GM10847 (cell line): ENCODE measurements around the gene SEMA6B.

Experiments
- POLR2A ChIP-seq: IDR thresholded peaks from 2 replicates; pipeline ENCODE4 v1.6.1; 2011; ENCODE audit not compliant: insufficient read length; ENCODE audit errors: extremely low read depth

SEMA6B gene

GRCh38 chr19:4566402-4567051 is 7.0 kb upstream of the SEMA6B start:
- TF ChIP-seq POLR2A, result no peak

GRCh38 chr19:4557971-4558941 is 1.2 kb downstream of the SEMA6B start:
- no peak for TF ChIP-seq POLR2A

GRCh38 chr19:4557144-4557970 is 2.1 kb downstream of the SEMA6B start:
- no peak for TF ChIP-seq POLR2A

- no peak for TF ChIP-seq POLR2A
Measured at GRCh38 chr19:4556597-4557127, 2.8 kb downstream of the SEMA6B start.

- TF ChIP-seq POLR2A, result no peak
Measured at GRCh38 chr19:4555657-4556561, 3.6 kb downstream of the SEMA6B start.

- no peak for TF ChIP-seq POLR2A
Measured at GRCh38 chr19:4554717-4555116, 4.8 kb downstream of the SEMA6B start.

GRCh38 chr19:4553775-4554174 is 5.7 kb downstream of the SEMA6B start:
- no peak for TF ChIP-seq POLR2A

GRCh38 chr19:4553092-4553695 is 6.3 kb downstream of the SEMA6B start:
- no peak for TF ChIP-seq POLR2A

GRCh38 chr19:4552525-4552819 is 7.0 kb downstream of the SEMA6B start:
- TF ChIP-seq POLR2A, result no peak

- TF ChIP-seq POLR2A, result no peak
Measured at GRCh38 chr19:4550479-4551050, 8.9 kb downstream of the SEMA6B start.

- TF ChIP-seq POLR2A, result no peak
Measured at GRCh38 chr19:4550018-4550417, 9.5 kb downstream of the SEMA6B start.

- TF ChIP-seq POLR2A, result no peak
Measured at GRCh38 chr19:4548238-4548584, 11.3 kb downstream of the SEMA6B start.

GRCh38 chr19:4547303-4548237 is 11.9 kb downstream of the SEMA6B start:
- TF ChIP-seq POLR2A, result no peak
